Neural cell (in vitro differentiated cells): ENCODE data around the gene ZDHHC5.

ENCODE experiments used
- RAD21 ChIP-seq: fragments of 450-650 bp; conservative IDR thresholded peaks from 2 replicates; pipeline ENCODE4 v1.6.1; 2014; ENCODE audit warnings: antibody characterized with exemption, mild to moderate bottlenecking, moderate library complexity
- TAF1 ChIP-seq: IDR thresholded peaks from 2 replicates; pipeline ENCODE4 v1.6.1; 2012; ENCODE audit warnings: low read depth
- TF ChIP-seq, protein P1 (sequence below): fragments of 450-650 bp; IDR thresholded peaks from 2 replicates; pipeline ENCODE4 v1.5.1; 2014; ENCODE audit warnings: antibody characterized with exemption, mild to moderate bottlenecking, moderate library complexity; ENCODE audit not compliant: poor library complexity, severe bottlenecking

- TF ChIP-seq, protein P1, sequence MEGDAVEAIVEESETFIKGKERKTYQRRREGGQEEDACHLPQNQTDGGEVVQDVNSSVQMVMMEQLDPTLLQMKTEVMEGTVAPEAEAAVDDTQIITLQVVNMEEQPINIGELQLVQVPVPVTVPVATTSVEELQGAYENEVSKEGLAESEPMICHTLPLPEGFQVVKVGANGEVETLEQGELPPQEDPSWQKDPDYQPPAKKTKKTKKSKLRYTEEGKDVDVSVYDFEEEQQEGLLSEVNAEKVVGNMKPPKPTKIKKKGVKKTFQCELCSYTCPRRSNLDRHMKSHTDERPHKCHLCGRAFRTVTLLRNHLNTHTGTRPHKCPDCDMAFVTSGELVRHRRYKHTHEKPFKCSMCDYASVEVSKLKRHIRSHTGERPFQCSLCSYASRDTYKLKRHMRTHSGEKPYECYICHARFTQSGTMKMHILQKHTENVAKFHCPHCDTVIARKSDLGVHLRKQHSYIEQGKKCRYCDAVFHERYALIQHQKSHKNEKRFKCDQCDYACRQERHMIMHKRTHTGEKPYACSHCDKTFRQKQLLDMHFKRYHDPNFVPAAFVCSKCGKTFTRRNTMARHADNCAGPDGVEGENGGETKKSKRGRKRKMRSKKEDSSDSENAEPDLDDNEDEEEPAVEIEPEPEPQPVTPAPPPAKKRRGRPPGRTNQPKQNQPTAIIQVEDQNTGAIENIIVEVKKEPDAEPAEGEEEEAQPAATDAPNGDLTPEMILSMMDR: no peak
- TF ChIP-seq TAF1 (no peak), RAD21 (no peak)
Measured at GRCh38 chr11:57698843-57699365, 31.0 kb downstream of the ZDHHC5 start.
